WTC11 (cell line): ENCODE measurements around the gene PCYOX1L. TPM values are rescaled to one million over a fixed set of nuclear protein-coding genes. Genes with fewer than 3 reads are reported as not detected.

ENCODE experiments used
- ATAC-seq: fragments of 200-7000 bp; cut with Tn5 transposase; 2 replicates; pipeline ENCODE4 v1.10.0; 2021; ENCODE audit warnings: mild to moderate bottlenecking, moderate library complexity
- CTCF ChIA-PET: fragments of 300-600 bp; sonication (Branson Sonifier 250); formaldehyde crosslinking; loops from one replicate; lab custom pipeline; 2021; ENCODE audit warnings: antibody characterized with exemption; lab: Charles Lee
- POLR2A ChIA-PET: fragments of 350-600 bp; sonication (Branson Sonifier 250); formaldehyde crosslinking; loops from one replicate; lab custom pipeline; 2021; ENCODE audit warnings: antibody characterized with exemption; lab: Charles Lee
- DNase-seq: peaks from one replicate; pipeline ENCODE4 v3.0.0; 2021; ENCODE audit warnings: low spot score
- H3K27ac Mint-ChIP-seq: 2 replicates; pipeline ENCODE4 v1.8.0; 2021; ENCODE audit warnings: mixed read lengths
- H3K27me3 Mint-ChIP-seq: 2 replicates; pipeline ENCODE4 v1.8.0; 2021; ENCODE audit warnings: low read depth, mild to moderate bottlenecking, moderate library complexity, mixed read lengths
- H3K36me3 Mint-ChIP-seq: 2 replicates; pipeline ENCODE4 v1.8.0; 2021; ENCODE audit warnings: mixed read lengths
- H3K4me1 Mint-ChIP-seq: 2 replicates; pipeline ENCODE4 v1.8.0; 2022; ENCODE audit warnings: mixed read lengths
- H3K4me3 Mint-ChIP-seq: 2 replicates; pipeline ENCODE4 v1.8.0; 2021; ENCODE audit warnings: mild to moderate bottlenecking, moderate library complexity, mixed read lengths
- H3K9me3 Mint-ChIP-seq: 2 replicates; pipeline ENCODE4 v1.8.0; 2021; ENCODE audit warnings: mixed read lengths
- CBFB ChIP-seq: sonication (generic); formaldehyde crosslinking; IDR thresholded peaks from 2 replicates; pipeline ENCODE4 v1.8.1; 2022; ENCODE audit warnings: mild to moderate bottlenecking, low read depth, missing genetic modification reagents
- ELF4 ChIP-seq: sonication (generic); formaldehyde crosslinking; IDR thresholded peaks from 2 replicates; pipeline ENCODE4 v1.8.1; 2022; ENCODE audit warnings: low read depth, mild to moderate bottlenecking, moderate library complexity, missing genetic modification reagents
- EMX1 ChIP-seq: fragments of 250-450 bp; sonication (Bioruptor Pico); IDR thresholded peaks from 2 replicates; pipeline ENCODE4 v1.8.0; 2021; ENCODE audit warnings: mild to moderate bottlenecking
- FOXK1 ChIP-seq: sonication (generic); formaldehyde crosslinking; IDR thresholded peaks from 2 replicates; pipeline ENCODE4 v1.8.0; 2022; ENCODE audit warnings: mild to moderate bottlenecking, moderate library complexity, missing genetic modification reagents
- GABPB1 ChIP-seq: sonication (generic); formaldehyde crosslinking; IDR thresholded peaks from 2 replicates; pipeline ENCODE4 v1.8.1; 2023; ENCODE audit warnings: mild to moderate bottlenecking, missing genetic modification reagents
- GRHL2 ChIP-seq: fragments of 250-450 bp; sonication (Bioruptor Pico); IDR thresholded peaks from 2 replicates; pipeline ENCODE4 v1.8.0; 2022; ENCODE audit warnings: mild to moderate bottlenecking, moderate library complexity; ENCODE audit not compliant: insufficient replicate concordance, severe bottlenecking
- IRF2 ChIP-seq: sonication (generic); formaldehyde crosslinking; IDR thresholded peaks from 2 replicates; pipeline ENCODE4 v1.8.0; 2022; ENCODE audit warnings: low read depth, missing genetic modification reagents, borderline replicate concordance
- NFE2L1 ChIP-seq: sonication (generic); formaldehyde crosslinking; IDR thresholded peaks from 2 replicates; pipeline ENCODE4 v1.8.1; 2023; ENCODE audit warnings: missing genetic modification reagents
- PRRX2 ChIP-seq: fragments of 250-450 bp; sonication (Bioruptor Pico); IDR thresholded peaks from 2 replicates; pipeline ENCODE4 v1.8.0; 2021; ENCODE audit warnings: mild to moderate bottlenecking
- RORB ChIP-seq: fragments of 250-450 bp; sonication (Bioruptor Pico); IDR thresholded peaks from 2 replicates; pipeline ENCODE4 v1.9.0; 2021; ENCODE audit warnings: mild to moderate bottlenecking
- ZNF138 ChIP-seq: sonication (generic); formaldehyde crosslinking; conservative IDR thresholded peaks from 2 replicates; pipeline ENCODE4 v1.8.1; 2022; ENCODE audit warnings: mild to moderate bottlenecking, moderate library complexity, missing genetic modification reagents
- ZNF416 ChIP-seq: fragments of 250-450 bp; sonication (Bioruptor Pico); IDR thresholded peaks from 2 replicates; pipeline ENCODE4 v1.9.0; 2021; ENCODE audit warnings: mild to moderate bottlenecking, inconsistent platforms
- total RNA-seq: library from RNA; stranded (reverse); gene quantifications from 3 replicates; pipeline ENCODE4 v1.2.3, GENCODE V29; 2021
- TF ChIP-seq, protein P1 (sequence below): sonication (generic); formaldehyde crosslinking; conservative IDR thresholded peaks from 2 replicates; pipeline ENCODE4 v1.8.1; 2023; ENCODE audit warnings: mild to moderate bottlenecking, low read depth, missing genetic modification reagents, moderate library complexity
- TF ChIP-seq, protein P2 (sequence below): fragments of 250-450 bp; sonication (Bioruptor Pico); IDR thresholded peaks from 2 replicates; pipeline ENCODE4 v1.9.0; 2021; ENCODE audit warnings: mild to moderate bottlenecking
- TF ChIP-seq, protein P3 (sequence below): sonication (generic); formaldehyde crosslinking; IDR thresholded peaks from 2 replicates; pipeline ENCODE4 v1.8.0; 2023; ENCODE audit warnings: mild to moderate bottlenecking, missing genetic modification reagents
- TF ChIP-seq, protein P4 (sequence below): fragments of 250-450 bp; sonication (Bioruptor Pico); IDR thresholded peaks from 2 replicates; pipeline ENCODE4 v2.1.2; 2022; ENCODE audit warnings: mild to moderate bottlenecking, moderate library complexity
- TF ChIP-seq, protein P5 (sequence below): fragments of 250-450 bp; sonication (Bioruptor Pico); conservative IDR thresholded peaks from 2 replicates; pipeline ENCODE4 v1.9.0; 2021; ENCODE audit warnings: mild to moderate bottlenecking
- TF ChIP-seq, protein P6 (sequence below): fragments of 250-450 bp; sonication (Bioruptor Pico); IDR thresholded peaks from 2 replicates; pipeline ENCODE4 v1.9.0; 2021; ENCODE audit warnings: moderate library complexity, mild to moderate bottlenecking, inconsistent platforms, borderline replicate concordance
- TF ChIP-seq, protein P7 (sequence below): sonication (generic); formaldehyde crosslinking; IDR thresholded peaks from 2 replicates; pipeline ENCODE4 v1.8.1; 2022; ENCODE audit warnings: low read depth, mild to moderate bottlenecking, moderate library complexity, missing genetic modification reagents, borderline replicate concordance

The PCYOX1L gene
- total RNA-seq, 1 experiment from 2014 or later = 8.1 TPM

DNA sequence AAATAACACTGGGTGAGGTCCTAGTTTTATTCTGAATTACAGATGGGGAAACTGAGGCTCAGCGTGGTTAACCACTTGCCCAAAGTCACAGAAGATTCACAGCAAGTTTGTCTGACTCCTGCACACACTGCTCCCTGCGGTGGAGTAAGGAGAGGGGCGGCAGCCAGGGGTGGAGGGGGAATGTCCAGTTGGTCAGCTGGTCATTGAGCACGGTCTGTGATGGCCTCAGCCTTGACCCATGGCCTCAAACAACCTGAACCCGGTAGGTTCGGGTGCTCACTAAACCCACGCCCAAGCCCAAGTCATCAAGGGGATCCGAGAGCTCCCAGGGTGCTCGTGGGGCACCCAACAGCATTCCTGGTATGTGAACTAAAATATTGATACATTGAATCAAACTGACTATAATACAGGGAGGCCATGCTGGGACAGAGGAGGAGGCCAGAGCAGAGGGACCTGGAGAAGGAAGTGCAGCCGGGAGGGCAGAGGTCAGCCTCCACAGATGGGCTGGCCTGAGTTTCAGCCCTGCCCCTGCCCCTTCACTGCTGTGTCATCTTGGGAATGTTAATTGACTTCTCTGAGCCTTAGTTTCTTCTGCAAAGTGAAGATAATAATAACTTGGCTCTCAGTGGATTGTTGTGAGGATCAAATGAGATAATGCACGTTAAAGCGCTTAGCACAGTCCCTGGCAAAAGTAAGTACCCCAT is 24.8 kb downstream of the PCYOX1L start:
- ATAC-seq (no peak), DNase-seq (no peak)
- H3K9me3 Mint-ChIP-seq = no peaks in the 10 kb centered on the region
- ChIA-PET POLR2A (no interaction called here), CTCF (interaction anchor here (0.7 to 3.5 kb wide), 14 partner anchors 8 to 236 kb away, joined by 3 to 110 read pairs (median 10); partner anchors contain the start of gene PCYOX1L)
- H3K4me1 Mint-ChIP-seq = peaks cover 12% of the 10 kb centered on the region
- H3K4me3 Mint-ChIP-seq = no peak overlapping the region
- H3K27me3 Mint-ChIP-seq = no peaks in the 10 kb centered on the region
- H3K27ac Mint-ChIP-seq = no peak overlapping the region
- TF ChIP-seq, protein P1, sequence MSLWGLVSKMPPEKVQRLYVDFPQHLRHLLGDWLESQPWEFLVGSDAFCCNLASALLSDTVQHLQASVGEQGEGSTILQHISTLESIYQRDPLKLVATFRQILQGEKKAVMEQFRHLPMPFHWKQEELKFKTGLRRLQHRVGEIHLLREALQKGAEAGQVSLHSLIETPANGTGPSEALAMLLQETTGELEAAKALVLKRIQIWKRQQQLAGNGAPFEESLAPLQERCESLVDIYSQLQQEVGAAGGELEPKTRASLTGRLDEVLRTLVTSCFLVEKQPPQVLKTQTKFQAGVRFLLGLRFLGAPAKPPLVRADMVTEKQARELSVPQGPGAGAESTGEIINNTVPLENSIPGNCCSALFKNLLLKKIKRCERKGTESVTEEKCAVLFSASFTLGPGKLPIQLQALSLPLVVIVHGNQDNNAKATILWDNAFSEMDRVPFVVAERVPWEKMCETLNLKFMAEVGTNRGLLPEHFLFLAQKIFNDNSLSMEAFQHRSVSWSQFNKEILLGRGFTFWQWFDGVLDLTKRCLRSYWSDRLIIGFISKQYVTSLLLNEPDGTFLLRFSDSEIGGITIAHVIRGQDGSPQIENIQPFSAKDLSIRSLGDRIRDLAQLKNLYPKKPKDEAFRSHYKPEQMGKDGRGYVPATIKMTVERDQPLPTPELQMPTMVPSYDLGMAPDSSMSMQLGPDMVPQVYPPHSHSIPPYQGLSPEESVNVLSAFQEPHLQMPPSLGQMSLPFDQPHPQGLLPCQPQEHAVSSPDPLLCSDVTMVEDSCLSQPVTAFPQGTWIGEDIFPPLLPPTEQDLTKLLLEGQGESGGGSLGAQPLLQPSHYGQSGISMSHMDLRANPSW (CRISPR knock-in tag) = no peak
- TF ChIP-seq ZNF416 (no peak), ZNF138 (CRISPR knock-in tag) (no peak), GRHL2 (CRISPR knock-in tag) (no peak), PRRX2 (CRISPR knock-in tag) (no peak), FOXK1 (CRISPR knock-in tag) (no peak), ELF4 (CRISPR knock-in tag) (no peak), GABPB1 (CRISPR knock-in tag) (no peak), NFE2L1 (CRISPR knock-in tag) (no peak)
- TF ChIP-seq, protein P2, sequence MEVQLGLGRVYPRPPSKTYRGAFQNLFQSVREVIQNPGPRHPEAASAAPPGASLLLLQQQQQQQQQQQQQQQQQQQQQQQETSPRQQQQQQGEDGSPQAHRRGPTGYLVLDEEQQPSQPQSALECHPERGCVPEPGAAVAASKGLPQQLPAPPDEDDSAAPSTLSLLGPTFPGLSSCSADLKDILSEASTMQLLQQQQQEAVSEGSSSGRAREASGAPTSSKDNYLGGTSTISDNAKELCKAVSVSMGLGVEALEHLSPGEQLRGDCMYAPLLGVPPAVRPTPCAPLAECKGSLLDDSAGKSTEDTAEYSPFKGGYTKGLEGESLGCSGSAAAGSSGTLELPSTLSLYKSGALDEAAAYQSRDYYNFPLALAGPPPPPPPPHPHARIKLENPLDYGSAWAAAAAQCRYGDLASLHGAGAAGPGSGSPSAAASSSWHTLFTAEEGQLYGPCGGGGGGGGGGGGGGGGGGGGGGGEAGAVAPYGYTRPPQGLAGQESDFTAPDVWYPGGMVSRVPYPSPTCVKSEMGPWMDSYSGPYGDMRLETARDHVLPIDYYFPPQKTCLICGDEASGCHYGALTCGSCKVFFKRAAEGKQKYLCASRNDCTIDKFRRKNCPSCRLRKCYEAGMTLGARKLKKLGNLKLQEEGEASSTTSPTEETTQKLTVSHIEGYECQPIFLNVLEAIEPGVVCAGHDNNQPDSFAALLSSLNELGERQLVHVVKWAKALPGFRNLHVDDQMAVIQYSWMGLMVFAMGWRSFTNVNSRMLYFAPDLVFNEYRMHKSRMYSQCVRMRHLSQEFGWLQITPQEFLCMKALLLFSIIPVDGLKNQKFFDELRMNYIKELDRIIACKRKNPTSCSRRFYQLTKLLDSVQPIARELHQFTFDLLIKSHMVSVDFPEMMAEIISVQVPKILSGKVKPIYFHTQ (CRISPR knock-in tag) = no peak
- TF ChIP-seq, protein P3, sequence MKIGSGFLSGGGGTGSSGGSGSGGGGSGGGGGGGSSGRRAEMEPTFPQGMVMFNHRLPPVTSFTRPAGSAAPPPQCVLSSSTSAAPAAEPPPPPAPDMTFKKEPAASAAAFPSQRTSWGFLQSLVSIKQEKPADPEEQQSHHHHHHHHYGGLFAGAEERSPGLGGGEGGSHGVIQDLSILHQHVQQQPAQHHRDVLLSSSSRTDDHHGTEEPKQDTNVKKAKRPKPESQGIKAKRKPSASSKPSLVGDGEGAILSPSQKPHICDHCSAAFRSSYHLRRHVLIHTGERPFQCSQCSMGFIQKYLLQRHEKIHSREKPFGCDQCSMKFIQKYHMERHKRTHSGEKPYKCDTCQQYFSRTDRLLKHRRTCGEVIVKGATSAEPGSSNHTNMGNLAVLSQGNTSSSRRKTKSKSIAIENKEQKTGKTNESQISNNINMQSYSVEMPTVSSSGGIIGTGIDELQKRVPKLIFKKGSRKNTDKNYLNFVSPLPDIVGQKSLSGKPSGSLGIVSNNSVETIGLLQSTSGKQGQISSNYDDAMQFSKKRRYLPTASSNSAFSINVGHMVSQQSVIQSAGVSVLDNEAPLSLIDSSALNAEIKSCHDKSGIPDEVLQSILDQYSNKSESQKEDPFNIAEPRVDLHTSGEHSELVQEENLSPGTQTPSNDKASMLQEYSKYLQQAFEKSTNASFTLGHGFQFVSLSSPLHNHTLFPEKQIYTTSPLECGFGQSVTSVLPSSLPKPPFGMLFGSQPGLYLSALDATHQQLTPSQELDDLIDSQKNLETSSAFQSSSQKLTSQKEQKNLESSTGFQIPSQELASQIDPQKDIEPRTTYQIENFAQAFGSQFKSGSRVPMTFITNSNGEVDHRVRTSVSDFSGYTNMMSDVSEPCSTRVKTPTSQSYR (CRISPR knock-in tag) = no peak
- TF ChIP-seq, protein P4, sequence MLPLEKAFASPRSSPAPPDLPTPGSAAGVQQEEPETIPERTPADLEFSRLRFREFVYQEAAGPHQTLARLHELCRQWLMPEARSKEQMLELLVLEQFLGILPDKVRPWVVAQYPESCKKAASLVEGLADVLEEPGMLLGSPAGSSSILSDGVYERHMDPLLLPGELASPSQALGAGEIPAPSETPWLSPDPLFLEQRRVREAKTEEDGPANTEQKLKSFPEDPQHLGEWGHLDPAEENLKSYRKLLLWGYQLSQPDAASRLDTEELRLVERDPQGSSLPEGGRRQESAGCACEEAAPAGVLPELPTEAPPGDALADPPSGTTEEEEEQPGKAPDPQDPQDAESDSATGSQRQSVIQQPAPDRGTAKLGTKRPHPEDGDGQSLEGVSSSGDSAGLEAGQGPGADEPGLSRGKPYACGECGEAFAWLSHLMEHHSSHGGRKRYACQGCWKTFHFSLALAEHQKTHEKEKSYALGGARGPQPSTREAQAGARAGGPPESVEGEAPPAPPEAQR (CRISPR knock-in tag) = no peak
- H3K36me3 Mint-ChIP-seq = no peaks in the 10 kb centered on the region

DNA sequence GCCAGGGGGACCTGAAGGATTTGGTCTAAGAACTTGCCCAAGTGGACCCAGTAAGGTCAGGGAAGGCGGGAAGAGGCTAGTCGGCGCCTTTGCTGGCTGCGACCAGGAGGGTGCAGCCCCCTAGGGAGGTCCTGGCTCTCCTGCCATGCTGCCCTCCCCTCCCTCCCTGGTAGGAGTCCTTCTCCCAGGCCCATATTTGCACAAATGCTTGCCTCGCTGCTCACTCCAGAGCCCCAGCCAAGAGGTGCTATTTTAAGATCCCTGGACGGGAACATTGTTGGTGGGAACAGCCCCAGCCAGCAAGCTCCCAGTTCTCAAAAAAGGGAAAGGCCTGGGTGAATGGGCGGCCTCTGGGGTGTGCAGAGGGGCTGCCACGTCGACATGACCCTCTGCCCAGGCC is 25.6 kb downstream of the PCYOX1L start:
- H3K27me3 Mint-ChIP-seq = no peaks in the 10 kb centered on the region
- CTCF ChIA-PET = interaction anchor here (1.0 to 3.5 kb wide), 4 partner anchors 41 to 235 kb away, joined by 3 to 110 read pairs (median 12); no protein-coding TSS in a partner anchor
- no peak overlapping the region for H3K4me3 Mint-ChIP-seq
- no peaks in the 10 kb centered on the region for H3K36me3 Mint-ChIP-seq
- H3K27ac Mint-ChIP-seq = no peak overlapping the region
- POLR2A ChIA-PET = no interaction called here
- no peak for DNase-seq
- peaks cover 12% of the 10 kb centered on the region for H3K4me1 Mint-ChIP-seq
- ATAC-seq = no peak
- H3K9me3 Mint-ChIP-seq = peaks cover 2% of the 10 kb centered on the region
- TF ChIP-seq, protein P5, sequence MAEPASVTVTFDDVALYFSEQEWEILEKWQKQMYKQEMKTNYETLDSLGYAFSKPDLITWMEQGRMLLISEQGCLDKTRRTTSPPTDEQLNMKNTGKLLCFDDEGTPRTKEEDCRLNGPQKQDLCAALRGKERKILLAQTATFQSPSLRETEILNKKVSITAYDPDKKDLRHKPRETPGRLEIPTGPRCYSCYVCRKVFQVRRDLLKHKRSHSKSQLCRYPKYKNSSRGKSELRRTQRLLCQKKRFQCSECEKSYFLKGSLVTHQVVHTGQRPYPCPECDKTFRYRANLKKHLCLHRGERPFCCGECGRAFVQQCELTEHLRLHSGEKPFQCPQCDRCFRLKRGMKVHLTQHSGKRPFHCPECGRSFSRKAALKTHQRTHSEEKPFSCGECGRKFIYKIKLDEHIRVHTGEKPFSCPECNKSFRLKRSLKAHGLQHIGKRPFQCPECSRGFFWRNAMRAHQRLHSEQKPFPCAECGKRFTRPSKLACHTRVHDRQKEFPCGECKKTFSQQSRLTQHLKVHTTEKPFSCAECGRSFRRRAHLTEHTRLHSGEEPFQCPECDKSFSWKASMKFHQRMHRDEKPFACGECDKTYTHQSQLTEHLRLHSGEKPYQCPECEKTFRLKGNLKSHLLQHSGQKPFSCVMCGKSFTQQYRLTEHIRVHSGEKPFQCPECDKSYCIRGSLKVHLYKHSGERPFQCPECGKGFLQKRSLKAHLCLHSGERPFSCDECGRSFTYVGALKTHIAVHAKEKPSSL = no peak
- TF ChIP-seq, protein P6, sequence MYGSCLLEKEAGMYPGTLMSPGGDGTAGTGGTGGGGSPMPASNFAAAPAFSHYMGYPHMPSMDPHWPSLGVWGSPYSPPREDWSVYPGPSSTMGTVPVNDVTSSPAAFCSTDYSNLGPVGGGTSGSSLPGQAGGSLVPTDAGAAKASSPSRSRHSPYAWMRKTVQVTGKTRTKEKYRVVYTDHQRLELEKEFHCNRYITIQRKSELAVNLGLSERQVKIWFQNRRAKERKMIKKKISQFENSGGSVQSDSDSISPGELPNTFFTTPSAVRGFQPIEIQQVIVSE (CRISPR knock-in tag) = no peak
- TF ChIP-seq EMX1 (CRISPR knock-in tag) (no peak), RORB (CRISPR knock-in tag) (no peak), CBFB (no peak), PRRX2 (CRISPR knock-in tag) (no peak), IRF2 (CRISPR knock-in tag) (no peak)
- TF ChIP-seq, protein P7, sequence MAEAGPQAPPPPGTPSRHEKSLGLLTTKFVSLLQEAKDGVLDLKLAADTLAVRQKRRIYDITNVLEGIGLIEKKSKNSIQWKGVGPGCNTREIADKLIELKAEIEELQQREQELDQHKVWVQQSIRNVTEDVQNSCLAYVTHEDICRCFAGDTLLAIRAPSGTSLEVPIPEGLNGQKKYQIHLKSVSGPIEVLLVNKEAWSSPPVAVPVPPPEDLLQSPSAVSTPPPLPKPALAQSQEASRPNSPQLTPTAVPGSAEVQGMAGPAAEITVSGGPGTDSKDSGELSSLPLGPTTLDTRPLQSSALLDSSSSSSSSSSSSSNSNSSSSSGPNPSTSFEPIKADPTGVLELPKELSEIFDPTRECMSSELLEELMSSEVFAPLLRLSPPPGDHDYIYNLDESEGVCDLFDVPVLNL (CRISPR knock-in tag) = no peak
